K562 (cell line): ENCODE measurements around the gene RGPD5.
"Not testable (repeated sequence)": the region's sequence is repeated elsewhere in the genome, so short reads cannot be mapped to it uniquely, and the experiment has no call there.

ENCODE experiments used
- ZNF79 ChIP-seq: fragments of 250-450 bp; sonication (Bioruptor Pico); IDR thresholded peaks from 2 replicates; pipeline ENCODE4 v1.4.0; 2020; ENCODE audit warnings: low read depth, mild to moderate bottlenecking, moderate library complexity
- TF ChIP-seq, protein P1 (sequence below), 2 experiments: fragments of 450-650 bp; conservative IDR thresholded peaks; 2 replicates each; pipeline ENCODE4 v1.6.1; 2017; ENCODE audit warnings: mild to moderate bottlenecking in 2 of 2, moderate library complexity in 2 of 2
- TF ChIP-seq, protein P2 (sequence below), 3 experiments: IDR thresholded peaks in 2 of 3; conservative IDR thresholded peaks in 1 of 3; 2 replicates each; pipeline ENCODE4 v1.5.1; 2011 to 2012; ENCODE audit warnings: low read length in 3 of 3, mild to moderate bottlenecking in 3 of 3, control low read depth in 2 of 3, improper control_type of control experiment in 1 of 3, inconsistent platforms in 1 of 3, low read depth in 1 of 3, mixed read lengths in 1 of 3, moderate library complexity in 1 of 3; ENCODE audit not compliant: insufficient read depth in 2 of 3

DNA sequence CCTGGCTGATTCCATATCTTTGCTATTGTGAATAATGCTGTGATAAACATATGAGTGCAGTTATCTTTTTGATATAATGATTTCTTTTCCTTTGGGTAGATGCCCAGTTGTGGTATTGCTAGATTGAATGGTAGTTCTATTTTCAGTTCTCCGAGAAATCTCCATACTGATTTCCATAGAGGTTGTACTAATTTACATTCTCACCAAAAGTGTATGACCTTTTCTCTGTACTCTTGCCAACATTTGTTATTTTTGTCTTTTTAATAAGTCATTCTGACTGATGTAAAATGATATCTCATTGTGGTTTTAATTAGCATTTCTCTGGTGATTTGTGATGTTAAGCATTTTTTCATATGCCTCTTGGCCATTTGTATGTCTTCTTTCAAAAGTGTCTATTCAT is 88.0 kb downstream of the RGPD5 start:
- TF ChIP-seq, protein P1, sequence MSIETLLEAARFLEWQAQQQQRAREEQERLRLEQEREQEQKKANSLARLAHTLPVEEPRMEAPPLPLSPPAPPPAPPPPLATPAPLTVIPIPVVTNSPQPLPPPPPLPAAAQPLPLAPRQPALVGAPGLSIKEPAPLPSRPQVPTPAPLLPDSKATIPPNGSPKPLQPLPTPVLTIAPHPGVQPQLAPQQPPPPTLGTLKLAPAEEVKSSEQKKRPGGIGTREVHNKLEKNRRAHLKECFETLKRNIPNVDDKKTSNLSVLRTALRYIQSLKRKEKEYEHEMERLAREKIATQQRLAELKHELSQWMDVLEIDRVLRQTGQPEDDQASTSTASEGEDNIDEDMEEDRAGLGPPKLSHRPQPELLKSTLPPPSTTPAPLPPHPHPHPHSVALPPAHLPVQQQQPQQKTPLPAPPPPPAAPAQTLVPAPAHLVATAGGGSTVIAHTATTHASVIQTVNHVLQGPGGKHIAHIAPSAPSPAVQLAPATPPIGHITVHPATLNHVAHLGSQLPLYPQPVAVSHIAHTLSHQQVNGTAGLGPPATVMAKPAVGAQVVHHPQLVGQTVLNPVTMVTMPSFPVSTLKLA (conservative IDR thresholded peaks at IDR 0.05): not testable (repeated sequence)
- TF ChIP-seq, protein P2, sequence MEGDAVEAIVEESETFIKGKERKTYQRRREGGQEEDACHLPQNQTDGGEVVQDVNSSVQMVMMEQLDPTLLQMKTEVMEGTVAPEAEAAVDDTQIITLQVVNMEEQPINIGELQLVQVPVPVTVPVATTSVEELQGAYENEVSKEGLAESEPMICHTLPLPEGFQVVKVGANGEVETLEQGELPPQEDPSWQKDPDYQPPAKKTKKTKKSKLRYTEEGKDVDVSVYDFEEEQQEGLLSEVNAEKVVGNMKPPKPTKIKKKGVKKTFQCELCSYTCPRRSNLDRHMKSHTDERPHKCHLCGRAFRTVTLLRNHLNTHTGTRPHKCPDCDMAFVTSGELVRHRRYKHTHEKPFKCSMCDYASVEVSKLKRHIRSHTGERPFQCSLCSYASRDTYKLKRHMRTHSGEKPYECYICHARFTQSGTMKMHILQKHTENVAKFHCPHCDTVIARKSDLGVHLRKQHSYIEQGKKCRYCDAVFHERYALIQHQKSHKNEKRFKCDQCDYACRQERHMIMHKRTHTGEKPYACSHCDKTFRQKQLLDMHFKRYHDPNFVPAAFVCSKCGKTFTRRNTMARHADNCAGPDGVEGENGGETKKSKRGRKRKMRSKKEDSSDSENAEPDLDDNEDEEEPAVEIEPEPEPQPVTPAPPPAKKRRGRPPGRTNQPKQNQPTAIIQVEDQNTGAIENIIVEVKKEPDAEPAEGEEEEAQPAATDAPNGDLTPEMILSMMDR (IDR thresholded peaks at IDR 0.05 in 2 of 3, conservative IDR thresholded peaks at IDR 0.05 in 1 of 3; ENCODE audit: insufficient read depth in 2 of 3, low read depth in 1 of 3, low read length in 3 of 3): not testable (repeated sequence)
- TF ChIP-seq ZNF79 (CRISPR knock-in tag): not testable (repeated sequence)
